DMS 273 (cell line): Measurements from ENCODE around the gene IL37.
"Not testable (repeated sequence)": the region's sequence is repeated elsewhere in the genome, so short reads cannot be mapped to it uniquely, and the experiment has no call there.

Source experiments
- DNase-seq: peaks from one replicate; lab custom pipeline; 2025; ENCODE audit not compliant: unreplicated experiment; lab: John Stamatoyannopoulos, UW

The IL37 gene

DNA sequence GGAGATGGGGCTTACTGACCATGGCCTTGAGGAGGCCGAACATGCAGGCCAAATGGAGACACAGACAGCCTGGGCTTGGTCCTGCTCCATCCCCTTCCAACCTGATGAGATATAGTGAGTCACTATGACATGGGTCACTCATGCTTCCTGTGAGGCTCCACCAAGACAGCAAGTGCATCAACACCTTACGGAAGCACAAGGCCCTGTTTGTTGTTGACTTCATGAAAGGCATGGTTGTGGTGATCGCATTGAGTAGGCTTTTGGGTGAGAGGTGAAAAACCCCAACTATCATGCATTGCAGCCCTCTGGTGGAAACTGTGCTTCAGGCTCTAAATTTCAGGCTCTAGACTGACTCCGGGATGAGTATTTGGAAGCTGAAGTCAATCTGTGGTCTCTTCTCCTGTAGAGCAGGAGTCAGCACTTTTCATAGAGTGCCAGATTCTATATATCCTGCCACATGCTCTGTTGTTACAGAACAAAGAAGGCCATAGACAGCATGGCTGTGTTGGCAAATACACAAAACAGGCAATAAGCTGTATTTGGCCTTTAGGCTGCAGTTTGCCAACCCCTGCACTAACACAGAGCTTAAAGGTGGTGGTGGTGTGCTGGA is 10.1 kb downstream of the IL37 start:
- DNase-seq, result no peak

- no peak for DNase-seq
These were observed 11.0 kb downstream of the IL37 start for GRCh38 chr2:112921982-112922381.

- DNase-seq, result no peak
These were observed 12.4 kb downstream of the IL37 start for GRCh38 chr2:112923237-112923966.

GRCh38 chr2:112923967-112924338 is 13.0 kb downstream of the IL37 start:
- DNase-seq, result no peak

DNA sequence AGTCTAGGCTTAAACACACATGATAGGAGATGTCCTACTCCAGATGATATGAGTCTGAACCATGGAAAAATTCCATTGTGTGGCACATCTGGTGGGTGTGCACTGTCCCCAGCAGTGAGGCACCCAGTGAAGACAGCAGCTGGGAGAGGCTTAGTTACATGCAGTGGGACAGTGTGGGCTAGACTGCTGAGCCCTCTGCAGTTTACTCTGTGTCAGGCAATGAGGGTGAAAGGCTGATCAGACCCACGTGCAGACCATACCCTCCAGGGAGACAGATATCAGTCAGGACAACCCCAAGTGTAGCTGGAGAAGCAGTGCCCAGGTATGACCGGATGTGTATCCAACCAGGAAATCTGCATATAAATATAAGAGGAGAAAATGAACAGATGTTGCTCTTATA is 13.4 kb downstream of the IL37 start:
- no peak for DNase-seq

DNA sequence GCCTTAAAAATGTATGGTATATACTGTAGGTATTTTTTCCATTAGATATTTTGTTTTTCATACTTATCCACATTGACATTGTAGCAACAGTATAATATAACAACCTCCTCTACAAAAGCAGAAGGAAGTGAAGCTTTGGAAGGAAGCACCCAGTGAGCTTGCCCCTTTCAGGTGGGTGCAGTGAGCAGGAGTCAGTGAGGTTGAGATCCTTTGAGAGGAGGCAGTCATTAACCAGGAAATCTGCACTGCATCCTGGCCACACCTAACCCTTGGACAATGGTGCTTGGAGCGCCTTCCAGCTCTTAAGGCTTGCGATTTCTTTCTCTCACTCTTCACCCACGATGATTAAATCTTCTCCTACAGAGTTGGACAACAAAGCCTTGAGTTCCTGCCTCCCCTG is 13.9 kb downstream of the IL37 start:
- DNase-seq, result no peak

- no peak for DNase-seq
These were observed 15.7 kb downstream of the IL37 start for GRCh38 chr2:112926707-112927106.

DNA sequence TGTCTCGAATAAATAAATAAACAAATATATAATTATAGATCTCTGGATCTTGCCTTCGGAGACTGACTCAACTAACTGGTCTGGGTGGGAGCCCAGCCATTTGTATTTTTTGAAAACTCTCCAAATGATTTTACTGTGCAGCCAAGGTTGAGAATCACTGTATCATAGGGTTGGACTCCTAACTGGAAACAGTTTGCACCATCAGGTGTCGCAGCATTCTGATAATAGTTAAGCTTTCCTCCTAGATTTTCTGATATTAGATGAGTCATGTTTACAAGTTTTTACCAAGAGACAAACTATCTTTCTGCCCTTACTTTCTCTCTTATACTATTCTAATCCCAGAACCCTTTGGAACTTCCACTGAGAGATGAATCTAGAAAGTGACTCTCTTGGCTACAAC is 16.8 kb downstream of the IL37 start:
- DNase-seq, result no peak

DNA sequence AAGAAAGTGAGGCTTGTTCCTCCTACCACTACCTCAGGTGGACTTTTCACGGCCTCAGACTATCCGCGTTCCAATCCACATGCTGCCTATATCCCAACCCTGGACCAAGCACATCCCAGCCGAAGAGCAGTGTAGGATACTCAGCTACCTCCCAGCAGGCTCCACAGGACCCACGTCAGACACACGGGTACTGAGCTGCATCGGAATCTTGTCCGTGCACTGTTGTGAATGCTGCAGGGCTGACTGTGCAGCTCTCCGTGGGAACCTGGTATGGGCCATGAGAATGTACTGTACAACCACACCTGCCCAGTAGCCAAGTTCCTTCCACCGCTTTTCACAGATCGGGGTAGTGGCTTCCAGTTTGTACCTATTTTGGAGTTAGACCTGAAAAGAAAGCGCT is 22.3 kb downstream of the IL37 start:
- DNase-seq, result no peak

- not testable (repeated sequence) for DNase-seq
These were observed 23.2 kb downstream of the IL37 start for GRCh38 chr2:112934117-112934516.

DNA sequence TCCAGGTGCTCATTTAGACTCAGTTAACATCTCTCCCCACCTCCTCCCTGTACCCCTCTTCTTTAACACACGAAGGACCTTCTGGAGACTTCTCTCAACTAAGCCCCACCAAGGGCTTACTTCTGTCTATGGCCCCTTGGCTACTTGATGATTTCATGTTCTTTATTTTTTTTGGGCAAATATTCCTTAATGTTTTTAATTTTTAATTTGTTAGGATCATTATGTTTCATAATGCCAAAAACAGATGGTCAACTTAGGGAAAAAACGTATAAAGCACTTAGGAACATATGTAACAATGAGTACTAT is 25.9 kb downstream of the IL37 start:
- DNase-seq, result no peak

GRCh38 chr2:112938904-112939303 is 27.9 kb downstream of the IL37 start:
- DNase-seq, result no peak

DNA sequence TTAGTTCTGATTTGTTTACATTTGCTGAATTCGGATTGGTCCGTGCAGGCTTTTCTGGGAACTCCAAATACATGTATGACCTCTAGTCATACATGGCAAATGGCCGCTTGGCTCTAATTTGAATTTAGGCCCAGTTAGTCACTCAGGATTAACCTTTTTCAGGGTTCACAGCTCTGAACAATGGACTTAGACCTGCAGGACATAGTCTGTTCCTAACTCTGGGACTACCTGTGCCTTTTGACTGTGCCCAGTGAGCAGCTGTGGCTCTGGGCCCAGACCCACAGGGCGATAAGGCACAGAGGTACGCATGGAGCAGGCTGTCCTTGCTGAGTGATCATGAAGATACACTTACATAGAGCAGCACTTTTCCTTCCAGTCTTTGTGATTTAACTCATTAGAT is 28.5 kb downstream of the IL37 start:
- DNase-seq, result no peak

GRCh38 chr2:112940859-112941625 is 30.1 kb downstream of the IL37 start:
- DNase-seq, result no peak

GRCh38 chr2:112941753-112942653 is 31.0 kb downstream of the IL37 start:
- DNase-seq, result peak; percentile 86

GRCh38 chr2:112942654-112943002 is 31.7 kb downstream of the IL37 start:
- no peak for DNase-seq

DNA sequence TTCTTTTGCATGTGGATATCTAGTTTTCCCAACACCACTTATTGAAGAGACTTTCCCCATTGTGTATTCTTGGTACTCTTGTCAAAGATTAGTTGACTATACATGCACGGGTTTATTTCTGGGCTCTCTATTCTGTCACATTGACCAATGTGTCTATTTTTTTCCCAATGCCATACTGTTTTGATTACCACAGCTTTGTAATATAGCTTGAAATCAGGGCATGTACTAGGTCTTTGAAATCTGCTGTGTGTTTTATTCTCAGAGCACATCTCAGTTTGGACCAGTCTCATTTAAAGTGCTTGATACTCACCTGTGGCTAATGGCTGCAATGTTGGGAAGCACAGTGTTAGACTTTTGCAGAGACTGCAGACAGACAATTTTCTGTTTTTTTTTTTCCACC is 34.0 kb downstream of the IL37 start:
- no peak for DNase-seq

- no peak for DNase-seq
These were observed 35.1 kb downstream of the IL37 start for GRCh38 chr2:112946086-112946485.

DNA sequence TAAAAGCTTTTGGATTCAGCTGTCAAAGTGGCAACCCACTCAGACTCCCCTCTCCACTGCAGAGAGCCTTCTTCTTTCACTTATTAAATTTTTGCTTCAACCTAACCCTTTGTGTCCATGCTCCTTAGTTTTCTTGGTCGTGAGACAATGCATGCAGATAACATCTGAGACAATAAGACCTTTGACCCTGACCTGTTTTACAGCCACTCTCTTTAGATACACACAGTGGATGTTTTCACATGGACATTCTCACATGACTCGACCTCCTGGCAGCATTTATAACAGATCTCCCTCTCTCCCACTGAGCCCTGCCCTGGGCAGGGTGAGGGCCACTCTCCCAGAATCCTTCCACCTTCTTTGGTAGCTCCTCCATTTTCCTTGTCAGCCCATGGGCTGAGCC is 36.4 kb downstream of the IL37 start:
- peak; percentile 7 for DNase-seq

DNA sequence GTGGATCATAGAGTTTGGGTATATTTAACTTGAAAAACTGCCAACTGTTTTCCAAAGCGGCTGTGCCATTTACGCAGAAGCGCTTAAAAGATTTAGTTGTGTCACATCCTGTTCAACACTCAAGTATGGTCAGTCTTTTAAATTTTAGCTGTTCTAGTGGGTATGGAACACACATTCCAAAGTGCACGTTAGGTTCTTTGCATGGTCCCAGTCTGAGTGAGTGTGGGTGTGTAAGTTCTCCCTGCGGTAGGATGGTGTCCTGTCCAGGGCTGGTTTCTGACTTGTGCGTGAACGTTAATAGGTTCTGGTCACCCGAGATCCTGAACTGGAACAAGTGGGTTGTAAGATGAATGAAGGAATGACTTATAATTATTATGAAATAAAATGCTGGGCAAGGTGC is 38.5 kb downstream of the IL37 start:
- DNase-seq, result no peak

GRCh38 chr2:112954364-112954763 is 43.4 kb downstream of the IL37 start:
- DNase-seq, result no peak

GRCh38 chr2:112957511-112957910 is 46.5 kb downstream of the IL37 start:
- no peak for DNase-seq
